ENCODE data around the gene RBM24. TPM values are rescaled to one million over a fixed set of nuclear protein-coding genes. Genes with fewer than 3 reads are reported as not detected.

The RBM24 gene
- total and polyA plus RNA-seq, 9 of the 15 experiments (the other 6 are each of a cell fraction or from before 2014, with no cell fraction given), result not detected

DNA sequence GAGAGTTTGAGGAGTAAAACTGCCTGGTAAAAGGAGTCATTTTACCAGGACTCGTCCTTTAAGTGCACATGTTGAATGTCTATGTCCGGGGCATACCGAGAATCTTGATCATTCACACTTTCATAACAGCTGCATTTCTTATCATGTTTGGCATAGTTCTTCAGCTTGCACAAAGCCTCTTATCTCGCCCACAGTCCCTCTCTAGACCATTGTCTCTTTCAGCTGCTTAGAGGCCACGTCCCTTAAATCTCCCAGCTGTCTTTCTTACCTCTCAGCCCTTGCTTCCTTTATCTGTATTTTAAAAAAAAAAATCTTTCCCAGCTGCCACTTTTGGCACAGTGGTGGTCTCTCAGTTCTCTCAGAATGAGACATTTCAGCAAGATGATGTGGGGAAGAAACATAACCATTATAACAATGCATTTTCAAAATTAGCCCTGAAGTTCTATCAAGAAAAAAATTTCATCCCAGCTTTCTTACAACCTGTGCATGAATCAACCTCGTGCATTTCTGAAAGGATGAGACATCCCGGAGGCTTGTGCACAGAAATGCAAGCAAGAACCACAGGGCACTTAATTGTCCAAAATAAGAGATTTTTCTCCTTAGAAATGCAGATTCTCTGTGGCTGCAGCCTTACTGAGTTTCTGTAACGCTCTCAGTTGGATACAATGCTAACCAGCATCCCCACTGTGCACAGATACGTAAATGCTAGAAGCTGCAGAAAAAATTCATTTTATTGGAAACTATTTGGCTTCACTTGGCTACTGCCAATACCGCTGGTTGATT lies 24.2 kb downstream of the RBM24 start (continued):
- 0 out of 2 replicates have a peak, but pooled peaks have one; percentile 62 for TF ChIP-seq OTX1 (CRISPR knock-in tag; IDR thresholded peaks at IDR 0.05)
- no peak for TF ChIP-seq RBM15 (IDR thresholded peaks at IDR 0.05; ENCODE audit: insufficient read depth, low read length)
- TF ChIP-seq, protein P1, sequence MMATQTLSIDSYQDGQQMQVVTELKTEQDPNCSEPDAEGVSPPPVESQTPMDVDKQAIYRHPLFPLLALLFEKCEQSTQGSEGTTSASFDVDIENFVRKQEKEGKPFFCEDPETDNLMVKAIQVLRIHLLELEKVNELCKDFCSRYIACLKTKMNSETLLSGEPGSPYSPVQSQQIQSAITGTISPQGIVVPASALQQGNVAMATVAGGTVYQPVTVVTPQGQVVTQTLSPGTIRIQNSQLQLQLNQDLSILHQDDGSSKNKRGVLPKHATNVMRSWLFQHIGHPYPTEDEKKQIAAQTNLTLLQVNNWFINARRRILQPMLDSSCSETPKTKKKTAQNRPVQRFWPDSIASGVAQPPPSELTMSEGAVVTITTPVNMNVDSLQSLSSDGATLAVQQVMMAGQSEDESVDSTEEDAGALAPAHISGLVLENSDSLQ (IDR thresholded peaks at IDR 0.05), result no peak
- TF ChIP-seq HCFC1 (IDR thresholded peaks at IDR 0.05; ENCODE audit: low read depth, low read length), result no peak
- TF ChIP-seq ZNF589 (CRISPR knock-in tag; IDR thresholded peaks at IDR 0.05; ENCODE audit: low read depth), result peak; percentile 72; the same call in 1 of the 2 replicates
- TF ChIP-seq MXD1 (CRISPR knock-in tag; IDR thresholded peaks at IDR 0.05; ENCODE audit: borderline replicate concordance, poor library complexity, severe bottlenecking), result no peak
- TF ChIP-seq, protein P2, sequence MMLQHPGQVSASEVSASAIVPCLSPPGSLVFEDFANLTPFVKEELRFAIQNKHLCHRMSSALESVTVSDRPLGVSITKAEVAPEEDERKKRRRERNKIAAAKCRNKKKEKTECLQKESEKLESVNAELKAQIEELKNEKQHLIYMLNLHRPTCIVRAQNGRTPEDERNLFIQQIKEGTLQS (IDR thresholded peaks at IDR 0.05), result no peak
- TF ChIP-seq, protein P2 (CRISPR knock-in tag; conservative IDR thresholded peaks at IDR 0.05), result no peak
- TF ChIP-seq ETV6 (IDR thresholded peaks at IDR 0.05; ENCODE audit: borderline replicate concordance in 1 of 2, low read depth in 2 of 2, low read length in 1 of 2), result no peak
- no peak for TF ChIP-seq ETV6 (CRISPR knock-in tag; IDR thresholded peaks at IDR 0.05; ENCODE audit: borderline replicate concordance)
- no peak for TF ChIP-seq CTBP1 (IDR thresholded peaks at IDR 0.05; ENCODE audit: borderline replicate concordance)
- TF ChIP-seq SRSF3 (IDR thresholded peaks at IDR 0.05; ENCODE audit: insufficient read depth, low read length), result no peak
- TF ChIP-seq ERF (CRISPR knock-in tag; IDR thresholded peaks at IDR 0.05), result peak; percentile 51; the same call in 1 of the 2 replicates
- TF ChIP-seq SMARCE1 (IDR thresholded peaks at IDR 0.05), result no peak
- no peak for TF ChIP-seq HOXB6 (CRISPR knock-in tag; IDR thresholded peaks at IDR 0.05; ENCODE audit: borderline replicate concordance)
- peak; percentile 60 for TF ChIP-seq NCOR1 (IDR thresholded peaks at IDR 0.05)
- TF ChIP-seq, protein P3, sequence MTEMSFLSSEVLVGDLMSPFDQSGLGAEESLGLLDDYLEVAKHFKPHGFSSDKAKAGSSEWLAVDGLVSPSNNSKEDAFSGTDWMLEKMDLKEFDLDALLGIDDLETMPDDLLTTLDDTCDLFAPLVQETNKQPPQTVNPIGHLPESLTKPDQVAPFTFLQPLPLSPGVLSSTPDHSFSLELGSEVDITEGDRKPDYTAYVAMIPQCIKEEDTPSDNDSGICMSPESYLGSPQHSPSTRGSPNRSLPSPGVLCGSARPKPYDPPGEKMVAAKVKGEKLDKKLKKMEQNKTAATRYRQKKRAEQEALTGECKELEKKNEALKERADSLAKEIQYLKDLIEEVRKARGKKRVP (CRISPR knock-in tag; IDR thresholded peaks at IDR 0.05), result no peak
- no peak for TF ChIP-seq MAX (CRISPR knock-in tag; IDR thresholded peaks at IDR 0.05)
- TF ChIP-seq ZNF766 (CRISPR knock-in tag; conservative IDR thresholded peaks at IDR 0.05), result peak; percentile 75; the same call in 1 of the 2 replicates
- no peak for TF ChIP-seq CHD2 (IDR thresholded peaks at IDR 0.05; ENCODE audit: low read depth, low read length)
- TF ChIP-seq MEF2D (tag; conservative IDR thresholded peaks at IDR 0.05; ENCODE audit: low read depth), result 0 out of 2 replicates have a peak, but pooled peaks have one; percentile 21
- TF ChIP-seq, protein P4, sequence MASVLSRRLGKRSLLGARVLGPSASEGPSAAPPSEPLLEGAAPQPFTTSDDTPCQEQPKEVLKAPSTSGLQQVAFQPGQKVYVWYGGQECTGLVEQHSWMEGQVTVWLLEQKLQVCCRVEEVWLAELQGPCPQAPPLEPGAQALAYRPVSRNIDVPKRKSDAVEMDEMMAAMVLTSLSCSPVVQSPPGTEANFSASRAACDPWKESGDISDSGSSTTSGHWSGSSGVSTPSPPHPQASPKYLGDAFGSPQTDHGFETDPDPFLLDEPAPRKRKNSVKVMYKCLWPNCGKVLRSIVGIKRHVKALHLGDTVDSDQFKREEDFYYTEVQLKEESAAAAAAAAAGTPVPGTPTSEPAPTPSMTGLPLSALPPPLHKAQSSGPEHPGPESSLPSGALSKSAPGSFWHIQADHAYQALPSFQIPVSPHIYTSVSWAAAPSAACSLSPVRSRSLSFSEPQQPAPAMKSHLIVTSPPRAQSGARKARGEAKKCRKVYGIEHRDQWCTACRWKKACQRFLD (CRISPR knock-in tag; IDR thresholded peaks at IDR 0.05), result peak; percentile 72; the same call in 1 of the 2 replicates
- TF ChIP-seq ZNF311 (CRISPR knock-in tag; IDR thresholded peaks at IDR 0.05), result 0 out of 2 replicates have a peak, but pooled peaks have one; percentile 47
- TF ChIP-seq ARID1B (IDR thresholded peaks at IDR 0.05), result peak; percentile 73
